K562 (cell line): ENCODE results near the gene IQCE. TPM values are rescaled to one million over a fixed set of nuclear protein-coding genes. Genes with fewer than 3 reads are reported as not detected.

Experiments
- ETV6 ChIP-seq, 3 experiments: fragments of 150-350 bp in 1 of 3; sonication (generic) in 1 of 3; formaldehyde crosslinking in 1 of 3; IDR thresholded peaks; 2 replicates each; pipeline versions ENCODE4 v1.6.1 to v1.8.0; 2014 to 2022; ENCODE audit warnings: borderline replicate concordance in 2 of 3, low read depth in 2 of 3, antibody characterized with exemption in 1 of 3, low read length in 1 of 3, mild to moderate bottlenecking in 1 of 3, missing genetic modification reagents in 1 of 3
- FOSL1 ChIP-seq: fragments of 200-800 bp; sonication (Bioruptor generic); conservative IDR thresholded peaks from 2 replicates; pipeline ENCODE4 v1.6.1; 2016; ENCODE audit warnings: missing genetic modification characterization, missing compliant biosample characterization
- HDAC6 ChIP-seq: IDR thresholded peaks from 2 replicates; pipeline ENCODE4 v1.6.1; 2012; ENCODE audit warnings: low read depth, mild to moderate bottlenecking, control low read depth, inconsistent platforms, low read length, moderate library complexity
- MED1 ChIP-seq: sonication (generic); formaldehyde crosslinking; IDR thresholded peaks from 2 replicates; pipeline ENCODE4 v1.8.1; 2023; ENCODE audit warnings: missing genetic modification reagents, borderline replicate concordance
- polyA plus RNA-seq, 8 experiments: library from polyadenylated mRNA; depleted of rRNA in 4 of 8; stranded (reverse) in 5 of 8; unstranded in 3 of 8; fragments of >200 nt; fragmentation: Nextera tagmentation in 2 of 8; fragmentation: Illumina TruSeq in 1 of 8; extraction: Ambion mirVana in 2 of 8; extraction: Trizol in 1 of 8; gene quantifications; 2 replicates each; pipeline versions ENCODE4 v1.2.1 to v1.2.3, GENCODE V29; 2011 to 2014; ENCODE audit warnings: inconsistent platforms in 1 of 8, missing spikeins in 1 of 8
- total RNA-seq, 7 experiments: library from RNA; depleted of rRNA in 6 of 7; stranded (reverse); fragments of >200 nt in 6 of 7; fragmentation: Illumina TruSeq in 2 of 7; extraction: Trizol in 2 of 7; gene quantifications; 2 replicates each; pipeline versions ENCODE4 v1.2.1 to v1.2.3, GENCODE V29; 2011 to 2021; ENCODE audit warnings: low replicate concordance in 1 of 7
- TF ChIP-seq, protein P1 (sequence below): fragments of 450-650 bp; IDR thresholded peaks from 2 replicates; pipeline ENCODE4 v1.6.1; 2016

Gene IQCE
- total and polyA plus RNA-seq, 9 of the 15 experiments (the other 6 are each of a cell fraction or from before 2014, with no cell fraction given), result 0.18 to 8.5 (median 4.2) TPM

GRCh38 chr7:2526659-2527504 is 31.9 kb upstream of the IQCE start (continued):
- TF ChIP-seq, protein P1, sequence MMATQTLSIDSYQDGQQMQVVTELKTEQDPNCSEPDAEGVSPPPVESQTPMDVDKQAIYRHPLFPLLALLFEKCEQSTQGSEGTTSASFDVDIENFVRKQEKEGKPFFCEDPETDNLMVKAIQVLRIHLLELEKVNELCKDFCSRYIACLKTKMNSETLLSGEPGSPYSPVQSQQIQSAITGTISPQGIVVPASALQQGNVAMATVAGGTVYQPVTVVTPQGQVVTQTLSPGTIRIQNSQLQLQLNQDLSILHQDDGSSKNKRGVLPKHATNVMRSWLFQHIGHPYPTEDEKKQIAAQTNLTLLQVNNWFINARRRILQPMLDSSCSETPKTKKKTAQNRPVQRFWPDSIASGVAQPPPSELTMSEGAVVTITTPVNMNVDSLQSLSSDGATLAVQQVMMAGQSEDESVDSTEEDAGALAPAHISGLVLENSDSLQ, result no peak
- no peak for TF ChIP-seq ETV6 (IDR thresholded peaks at IDR 0.05; ENCODE audit: borderline replicate concordance in 1 of 2, low read depth in 2 of 2, low read length in 1 of 2)
- TF ChIP-seq ETV6 (CRISPR knock-in tag; IDR thresholded peaks at IDR 0.05; ENCODE audit: borderline replicate concordance), result no peak
- no peak for TF ChIP-seq FOSL1 (tag)
- no peak for TF ChIP-seq MED1 (CRISPR knock-in tag)
- TF ChIP-seq HDAC6, result no peak
